Hematopoietic multipotent progenitor cell treated with erythropoietin and hydrocortisone succinate and interleukin-3 and kit ligand, for 4 days (in vitro differentiated cells): ENCODE measurements around the gene FNBP1.
A peak's percentile ranks its signal among the peaks of the same experiment; 100 is the strongest.
"Not testable (repeated sequence)": the region's sequence is repeated elsewhere in the genome, so short reads cannot be mapped to it uniquely, and the experiment has no call there.

Experiments
- DNase-seq: peaks from one replicate; pipeline ENCODE4 v3.0.0-alpha.2; 2015

The FNBP1 gene

GRCh38 chr9:130020618-130021017, 22.4 kb downstream of the FNBP1 start:
- DNase-seq, result no peak

DNA sequence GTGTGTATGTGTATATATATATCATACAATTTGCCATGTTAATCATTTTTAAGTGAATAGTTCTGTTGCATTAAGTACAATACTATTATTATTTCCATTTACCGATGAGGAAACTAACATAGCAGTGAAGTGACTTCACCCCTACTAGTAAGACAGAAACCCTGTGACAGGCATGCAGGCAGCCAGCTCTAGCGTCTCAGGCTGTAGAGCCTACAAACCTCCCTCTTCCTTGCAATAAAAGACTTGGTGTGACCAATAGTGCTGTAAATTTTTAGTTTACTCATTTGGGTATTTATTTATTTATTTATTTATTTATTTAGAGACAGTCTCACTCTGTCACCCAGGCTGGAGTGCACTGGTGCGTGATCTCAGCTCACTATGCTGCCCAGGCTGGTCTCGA, 24.7 kb downstream of the FNBP1 start:
- no peak for DNase-seq

DNA sequence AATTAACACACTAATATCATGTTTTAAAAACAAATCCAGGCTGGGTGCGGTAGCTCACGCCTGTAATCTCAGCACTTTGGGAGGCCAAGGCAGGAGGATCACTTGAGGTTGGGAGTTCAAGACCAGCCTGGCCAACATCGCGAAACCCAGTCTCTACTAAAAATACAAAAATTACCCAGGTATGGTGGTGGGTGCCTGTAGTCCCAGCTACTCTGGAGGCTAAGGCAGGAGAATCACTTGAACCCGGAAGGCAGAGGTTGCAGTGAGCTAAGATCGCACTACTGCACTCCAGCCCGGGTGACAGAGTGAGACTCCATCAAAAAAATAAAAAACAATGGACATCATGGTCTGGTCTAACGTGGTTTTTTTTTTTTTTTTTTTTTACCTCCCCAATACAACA, 25.5 kb downstream of the FNBP1 start:
- DNase-seq, result not testable (repeated sequence)

DNA sequence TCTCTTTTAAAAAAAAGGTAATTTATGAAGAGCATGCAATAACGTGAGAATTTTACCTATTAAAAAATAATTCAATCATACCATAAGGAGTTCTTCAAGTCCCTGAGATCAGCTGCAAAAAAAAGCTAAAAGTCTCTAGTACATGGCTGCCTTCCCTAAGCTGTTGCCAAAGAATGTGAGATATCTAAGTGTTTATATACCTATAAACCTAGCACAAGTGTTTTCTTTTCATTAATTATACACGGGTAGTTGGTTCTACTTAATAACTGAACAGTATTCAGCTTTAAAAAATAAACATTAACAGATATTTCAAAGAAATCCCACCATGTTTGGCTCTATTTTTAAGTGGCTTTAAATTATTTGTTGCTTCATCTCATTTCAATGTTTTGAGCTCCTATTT, 25.9 kb downstream of the FNBP1 start:
- no peak for DNase-seq

DNA sequence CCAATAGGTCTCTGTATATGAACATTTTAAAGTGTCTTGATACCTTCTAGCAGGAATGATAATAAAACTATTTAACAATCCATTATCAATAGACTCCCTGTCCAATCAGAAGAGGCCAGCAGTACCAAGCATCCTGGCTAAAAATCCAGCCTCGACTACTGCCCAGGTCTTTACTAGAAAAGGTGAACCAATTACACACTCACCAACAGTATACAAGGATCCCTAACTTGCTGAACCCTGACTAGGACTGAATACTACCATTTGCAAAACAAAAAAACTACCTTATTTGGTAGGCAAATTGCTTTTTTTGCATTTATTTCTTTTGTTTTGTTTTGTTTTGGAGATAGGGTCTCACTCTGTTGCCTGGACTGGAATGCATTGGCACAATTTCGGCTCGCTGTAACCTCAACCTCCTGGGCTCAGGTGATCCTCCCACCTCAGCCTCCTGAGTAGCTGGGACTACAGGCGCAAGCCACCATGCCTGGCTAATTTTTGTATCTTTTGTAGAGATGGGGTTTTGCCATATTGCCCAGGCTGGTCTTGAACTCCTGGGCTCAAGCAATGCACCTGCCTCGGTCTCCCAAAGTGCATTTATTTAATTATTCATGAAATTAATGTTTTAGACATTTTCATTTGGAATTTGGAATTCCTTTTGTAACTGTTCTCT, 27.5 kb downstream of the FNBP1 start:
- DNase-seq, result no peak

GRCh38 chr9:130013326-130013725, 29.7 kb downstream of the FNBP1 start:
- no peak for DNase-seq

DNA sequence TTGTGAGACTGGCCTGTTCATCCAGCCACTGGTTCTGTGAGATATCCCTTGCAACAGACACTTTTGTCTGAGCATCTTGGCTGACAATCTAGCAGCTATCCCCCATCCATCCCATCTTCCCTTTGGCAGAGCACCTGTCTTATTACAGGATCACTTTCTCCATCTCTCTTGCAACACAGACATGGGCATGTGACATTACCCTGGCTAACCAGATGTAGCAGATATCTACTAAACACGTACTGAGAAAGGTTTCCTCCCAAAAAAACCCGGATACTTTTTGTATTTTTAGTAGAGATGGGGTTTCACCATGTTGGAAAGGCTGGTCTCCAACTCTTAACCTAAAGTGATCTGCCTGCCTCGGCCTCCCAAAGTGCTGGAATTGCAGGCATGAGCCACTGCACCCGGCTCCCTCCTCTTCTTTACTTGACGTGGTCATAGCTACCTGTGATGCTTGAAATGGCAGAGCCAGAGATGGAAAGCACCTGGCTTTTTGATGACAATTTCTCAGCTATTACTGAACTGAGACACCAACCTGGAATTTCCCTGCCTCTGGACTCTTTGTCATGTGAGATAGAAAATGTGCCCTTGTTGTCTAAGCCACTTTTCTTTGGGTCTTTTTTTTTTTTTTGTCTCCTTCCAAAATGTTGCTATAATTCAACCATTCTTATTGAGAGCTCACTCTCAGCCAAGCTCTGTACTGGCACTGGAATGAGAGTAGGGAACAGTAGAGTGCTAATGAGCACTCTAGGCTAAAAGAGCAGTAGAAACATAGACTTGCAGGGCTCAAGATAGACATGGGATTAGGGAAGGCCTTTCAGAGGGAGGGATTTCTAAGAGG, 32.6 kb downstream of the FNBP1 start:
- no peak for DNase-seq

- not testable (repeated sequence) for DNase-seq
These were observed 33.4 kb downstream of the FNBP1 start for GRCh38 chr9:130009546-130009945.

GRCh38 chr9:130008538-130008937, 34.5 kb downstream of the FNBP1 start:
- no peak for DNase-seq

DNA sequence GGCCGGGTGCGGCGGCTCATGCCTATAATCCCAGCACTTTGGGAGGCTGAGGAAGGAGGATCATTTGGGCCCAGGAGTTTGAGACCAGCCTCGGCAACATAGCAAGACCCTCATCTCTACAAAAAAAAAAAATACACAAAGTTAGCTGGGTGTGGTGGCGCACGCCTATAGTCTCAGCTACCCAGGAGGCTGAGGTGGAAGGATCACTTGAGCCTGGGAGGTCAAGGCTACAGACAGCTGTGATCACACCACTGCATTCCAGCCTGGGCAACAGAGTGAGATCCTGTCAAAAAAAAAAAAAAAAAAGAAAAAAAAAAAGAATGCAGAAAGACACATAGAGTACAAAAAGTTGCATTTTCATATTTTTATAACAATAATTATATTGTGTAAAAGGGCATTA, 36.0 kb downstream of the FNBP1 start:
- not testable (repeated sequence) for DNase-seq

GRCh38 chr9:130003943-130004552, 38.9 kb downstream of the FNBP1 start:
- DNase-seq, result no peak

- no peak for DNase-seq
These were observed 40.7 kb downstream of the FNBP1 start for GRCh38 chr9:130002320-130002719.

DNA sequence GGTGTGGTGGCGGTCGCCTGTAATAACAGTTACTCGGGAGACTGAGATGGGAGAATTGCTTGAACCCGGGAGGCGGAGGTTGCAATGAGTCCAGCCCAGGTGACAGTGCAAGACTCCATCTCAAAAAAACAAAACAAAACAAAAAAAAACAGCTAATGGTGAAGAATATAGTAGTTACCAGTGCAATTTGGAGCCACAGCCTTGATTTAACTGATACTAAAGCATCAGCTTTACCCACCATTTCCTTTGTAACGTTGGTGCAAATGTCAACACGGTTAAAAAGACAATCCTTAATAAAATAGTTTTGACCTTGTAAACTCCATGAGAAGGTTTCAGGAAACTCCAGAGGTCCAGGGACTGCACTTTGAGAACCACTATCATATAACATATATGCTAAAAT, 41.8 kb downstream of the FNBP1 start:
- no peak for DNase-seq

DNA sequence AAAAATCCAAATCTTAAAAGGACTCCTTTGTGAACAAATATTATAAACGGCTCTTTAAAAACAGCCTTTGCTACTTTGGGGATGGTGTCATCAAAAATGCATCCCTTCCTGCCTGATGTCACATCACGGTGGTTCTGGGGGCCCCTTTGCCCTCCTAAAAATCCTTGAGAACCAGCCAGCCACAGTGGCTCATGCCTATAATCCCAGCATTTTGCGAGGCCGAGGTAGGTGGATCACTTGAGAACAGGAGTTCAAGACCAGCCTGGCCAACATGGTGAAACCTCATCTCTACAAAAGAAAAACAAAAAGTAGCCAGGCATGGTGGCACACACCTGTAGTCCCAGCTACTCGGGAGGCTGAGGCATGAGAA, 43.9 kb downstream of the FNBP1 start:
- no peak for DNase-seq

GRCh38 chr9:129998491-129999140, 44.4 kb downstream of the FNBP1 start:
- DNase-seq, result no peak

DNA sequence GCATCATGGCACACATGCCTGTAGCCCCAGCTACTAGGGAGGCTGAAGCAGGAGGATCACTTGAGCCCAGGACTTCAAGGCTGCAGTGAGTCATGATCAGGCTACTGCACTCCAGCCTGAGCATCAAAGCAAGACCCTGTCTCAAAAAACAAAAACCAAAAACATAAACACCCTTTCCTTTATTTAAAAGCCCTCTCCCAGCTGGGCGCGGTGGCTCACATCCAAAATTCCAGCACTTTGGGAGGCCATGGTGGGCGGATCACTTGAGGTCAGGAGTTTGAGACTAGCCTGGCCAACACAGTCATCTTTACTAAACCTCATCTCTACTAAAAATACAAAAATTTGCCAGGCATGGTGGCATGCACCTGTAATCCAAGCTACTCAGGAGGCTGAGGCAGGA, 45.3 kb downstream of the FNBP1 start:
- DNase-seq, result not testable (repeated sequence)

DNA sequence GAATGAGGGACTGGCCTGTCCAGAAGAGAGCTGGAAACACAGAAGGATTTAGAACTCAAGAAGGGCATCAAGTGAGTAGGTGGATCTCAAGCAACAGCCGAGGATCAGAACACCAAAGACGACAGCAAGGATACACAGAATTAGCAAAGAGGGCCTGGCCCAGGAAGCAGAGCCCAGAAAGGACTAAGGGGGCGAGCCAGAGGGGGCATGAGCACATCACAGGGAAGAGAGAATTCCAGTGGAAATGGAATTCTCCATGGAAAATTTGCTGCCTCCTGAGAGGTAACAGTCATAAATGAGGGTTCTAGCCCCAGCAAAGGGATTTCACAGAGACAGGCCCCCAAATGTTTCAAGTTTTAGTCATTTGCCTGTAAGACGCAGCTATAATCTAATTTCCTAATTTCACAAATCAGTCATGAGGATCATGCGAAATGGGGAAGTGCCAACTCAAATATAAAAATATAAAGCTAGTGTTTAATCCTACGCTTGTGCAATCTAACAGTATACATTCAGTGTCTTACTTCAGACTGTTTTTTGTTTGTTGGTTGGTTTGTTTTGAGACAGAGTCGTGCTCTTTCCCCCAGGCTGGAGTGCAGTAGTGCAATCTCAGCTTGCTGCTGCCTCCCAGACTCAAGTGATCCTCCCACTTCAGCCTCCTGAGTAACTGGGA, 46.7 kb downstream of the FNBP1 start:
- DNase-seq, result peak; percentile 84

DNA sequence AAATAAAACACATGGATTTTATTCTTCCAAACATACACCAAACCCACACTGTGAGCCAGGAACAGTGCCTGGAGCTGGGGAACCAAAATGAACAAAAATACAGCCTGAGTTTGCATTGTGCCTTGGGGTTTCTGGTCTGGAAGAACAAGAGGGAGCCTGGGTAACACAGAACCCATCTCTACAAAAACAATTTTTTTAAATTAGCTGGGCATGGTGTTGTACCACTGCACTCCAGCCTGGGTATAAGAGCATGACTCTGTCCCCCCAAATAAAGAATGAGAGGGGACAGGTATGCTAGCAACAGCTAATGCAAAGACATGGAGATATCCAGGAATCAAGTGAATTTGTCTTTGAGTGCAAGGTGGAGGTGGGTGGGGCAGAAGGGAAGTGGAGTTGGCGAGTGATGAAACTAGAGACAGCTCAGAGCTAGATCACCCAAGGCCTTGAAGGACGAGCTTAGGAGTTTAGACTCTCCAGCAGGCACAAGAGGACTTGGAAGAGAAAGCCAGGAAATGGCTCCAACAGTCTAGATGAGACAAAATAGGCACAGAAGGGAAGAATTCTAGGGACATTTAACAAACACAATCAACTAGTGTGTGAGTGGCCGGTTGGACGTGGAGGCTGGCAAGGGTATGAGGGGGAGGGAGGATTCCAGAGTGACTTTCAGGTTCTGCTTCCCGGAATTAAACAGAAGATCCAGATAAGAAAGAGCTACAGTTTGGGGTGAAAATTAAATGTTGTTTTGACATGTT, 47.4 kb downstream of the FNBP1 start:
- peak; percentile 52 for DNase-seq

DNA sequence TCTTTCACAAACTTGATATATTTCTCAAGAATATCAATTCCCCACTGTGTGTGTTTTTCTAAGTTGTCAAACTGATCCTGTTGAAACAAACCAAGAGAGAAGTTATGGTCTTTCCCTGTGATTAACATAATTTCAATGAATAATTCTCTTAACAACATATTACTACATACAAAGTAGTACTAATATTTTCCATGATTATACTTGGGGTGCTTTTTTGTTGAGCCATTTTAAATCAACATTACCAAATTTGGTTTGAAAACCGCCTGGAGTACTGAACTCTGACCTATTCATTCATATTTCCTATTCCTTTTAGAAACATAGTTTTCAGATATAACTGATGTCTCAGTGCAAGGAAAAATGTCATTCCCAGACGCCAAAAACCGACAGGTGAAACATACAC, 48.1 kb downstream of the FNBP1 start:
- no peak for DNase-seq

DNA sequence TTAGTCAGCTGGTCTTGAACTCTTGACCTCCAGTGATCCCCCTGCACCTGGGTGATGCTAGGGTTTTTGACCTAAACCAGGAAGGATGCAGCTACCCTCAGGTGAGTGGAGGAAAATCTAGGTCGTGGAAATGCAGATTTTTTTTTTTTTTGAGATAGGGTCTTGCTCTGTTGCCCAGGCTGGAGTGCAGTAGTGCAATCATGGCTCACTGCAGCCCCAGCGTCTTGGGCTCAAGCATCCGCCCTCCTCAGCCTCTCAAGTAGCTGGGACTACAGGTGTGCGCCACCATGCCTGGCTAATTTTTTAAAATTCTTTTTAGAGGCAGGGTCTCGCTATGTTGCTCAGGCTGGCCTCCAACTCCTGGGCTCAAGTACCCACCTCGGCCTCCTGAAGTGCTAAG, 51.9 kb downstream of the FNBP1 start:
- not testable (repeated sequence) for DNase-seq

GRCh38 chr9:129990269-129991010, 52.5 kb downstream of the FNBP1 start:
- peak; percentile 55 for DNase-seq
